ENCODE measurements around the gene ICA1L. TPM values are rescaled to one million over a fixed set of nuclear protein-coding genes. Genes with fewer than 3 reads are reported as not detected.

ICA1L gene
- total RNA-seq, 4 donors from 2014 or later: 3.4 to 14.0 (median 9.9) TPM

DNA sequence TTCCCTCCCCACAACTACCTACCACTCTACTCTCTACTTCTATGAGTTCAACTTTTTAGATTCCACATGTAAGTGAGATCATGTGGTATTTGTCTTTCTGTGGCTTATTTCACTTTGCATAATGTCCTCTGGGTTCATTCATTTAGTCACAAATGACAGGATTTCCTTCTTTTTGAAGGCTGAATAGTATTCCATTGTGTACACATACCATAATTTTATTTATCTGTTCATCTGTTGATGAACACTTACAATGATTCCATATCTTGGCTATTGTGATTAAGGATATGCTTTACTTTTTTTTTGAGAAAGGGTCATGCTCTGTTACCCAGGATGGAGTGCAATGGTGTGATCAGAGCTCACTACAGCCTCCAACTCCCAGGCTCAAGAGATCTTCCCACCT is 73.6 kb downstream of the ICA1L start:
- TF ChIP-seq, protein P1, sequence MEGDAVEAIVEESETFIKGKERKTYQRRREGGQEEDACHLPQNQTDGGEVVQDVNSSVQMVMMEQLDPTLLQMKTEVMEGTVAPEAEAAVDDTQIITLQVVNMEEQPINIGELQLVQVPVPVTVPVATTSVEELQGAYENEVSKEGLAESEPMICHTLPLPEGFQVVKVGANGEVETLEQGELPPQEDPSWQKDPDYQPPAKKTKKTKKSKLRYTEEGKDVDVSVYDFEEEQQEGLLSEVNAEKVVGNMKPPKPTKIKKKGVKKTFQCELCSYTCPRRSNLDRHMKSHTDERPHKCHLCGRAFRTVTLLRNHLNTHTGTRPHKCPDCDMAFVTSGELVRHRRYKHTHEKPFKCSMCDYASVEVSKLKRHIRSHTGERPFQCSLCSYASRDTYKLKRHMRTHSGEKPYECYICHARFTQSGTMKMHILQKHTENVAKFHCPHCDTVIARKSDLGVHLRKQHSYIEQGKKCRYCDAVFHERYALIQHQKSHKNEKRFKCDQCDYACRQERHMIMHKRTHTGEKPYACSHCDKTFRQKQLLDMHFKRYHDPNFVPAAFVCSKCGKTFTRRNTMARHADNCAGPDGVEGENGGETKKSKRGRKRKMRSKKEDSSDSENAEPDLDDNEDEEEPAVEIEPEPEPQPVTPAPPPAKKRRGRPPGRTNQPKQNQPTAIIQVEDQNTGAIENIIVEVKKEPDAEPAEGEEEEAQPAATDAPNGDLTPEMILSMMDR (IDR thresholded peaks at IDR 0.05): no peak
- no peak for DNase-seq (ENCODE audit: low spot score)
- ATAC-seq (ENCODE audit: low FRiP score): no peak

GRCh38 chr2:202790676-202791075 is 80.9 kb downstream of the ICA1L start:
- TF ChIP-seq, protein P1 (IDR thresholded peaks at IDR 0.05): no peak
- ATAC-seq (ENCODE audit: low FRiP score): no peak
- no peak for DNase-seq (ENCODE audit: low spot score)

DNA sequence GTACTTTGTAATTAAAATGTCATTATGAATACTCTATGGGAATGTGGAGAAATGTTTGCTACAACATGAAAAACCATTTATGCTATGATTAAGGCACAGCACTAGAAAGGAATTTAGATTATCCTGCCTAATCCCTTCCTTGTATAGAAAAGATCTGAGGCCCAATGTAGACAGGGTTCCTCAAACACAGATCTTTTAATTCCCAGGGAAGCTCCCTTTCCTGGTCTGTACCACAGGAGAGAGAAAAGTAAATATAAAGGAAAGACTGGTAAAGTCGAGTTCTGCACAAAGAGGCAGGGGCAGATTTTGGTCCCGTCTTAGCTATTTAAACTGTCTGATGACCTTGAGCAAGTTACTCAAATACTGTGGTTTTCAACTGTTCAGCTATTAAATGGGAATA is 84.7 kb downstream of the ICA1L start:
- TF ChIP-seq, protein P1 (IDR thresholded peaks at IDR 0.05): no peak
- DNase-seq (ENCODE audit: low spot score): no peak
- no peak for ATAC-seq (ENCODE audit: low FRiP score)

GRCh38 chr2:202782940-202783558 is 88.5 kb downstream of the ICA1L start:
- TF ChIP-seq, protein P1 (IDR thresholded peaks at IDR 0.05): no peak
- no peak for DNase-seq (ENCODE audit: low spot score)
- ATAC-seq (ENCODE audit: low FRiP score): peak; percentile 37

DNA sequence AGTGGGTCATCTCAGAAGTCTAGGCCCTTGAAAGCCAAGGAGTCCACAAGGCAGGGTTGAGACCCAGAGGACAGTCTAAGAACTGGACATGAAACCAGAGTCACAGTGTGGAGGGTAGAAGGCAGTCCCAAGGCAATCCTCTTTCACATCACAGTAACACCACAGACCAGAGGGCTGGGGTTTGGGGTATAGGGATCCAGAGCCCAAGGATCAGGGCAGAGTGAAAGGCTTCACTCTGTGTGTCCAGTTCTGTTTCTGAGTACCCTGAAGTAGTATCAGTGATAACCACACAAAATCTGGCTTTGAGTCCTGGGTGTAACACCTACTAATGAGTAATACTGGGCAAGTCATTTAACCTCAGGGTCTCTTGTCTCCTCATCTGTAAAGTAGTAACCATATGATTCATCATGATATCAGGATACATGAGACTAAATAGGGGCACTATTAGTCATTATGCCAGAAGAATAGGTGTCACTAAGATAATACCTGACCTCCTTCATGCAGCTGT is 91.0 kb downstream of the ICA1L start:
- DNase-seq (ENCODE audit: low spot score) (no peak), ATAC-seq (ENCODE audit: low FRiP score) (peak; percentile 64)
- TF ChIP-seq, protein P1 (IDR thresholded peaks at IDR 0.05): no peak

- no peak for ATAC-seq (ENCODE audit: low FRiP score)
- no peak for DNase-seq (ENCODE audit: low spot score)
- TF ChIP-seq, protein P1 (IDR thresholded peaks at IDR 0.05): no peak
Observed at GRCh38 chr2:202778217-202778616, 93.3 kb downstream of the ICA1L start.

- ATAC-seq (ENCODE audit: low FRiP score): no peak
- TF ChIP-seq, protein P1 (IDR thresholded peaks at IDR 0.05): no peak
- DNase-seq (ENCODE audit: low spot score): no peak
Observed at GRCh38 chr2:202774104-202774503, 97.5 kb downstream of the ICA1L start.
